Measurements from ENCODE around the gene ACP7.
"Not testable (repeated sequence)": the region's sequence is repeated elsewhere in the genome, so short reads cannot be mapped to it uniquely, and the experiment has no call there.

Gene ACP7

DNA sequence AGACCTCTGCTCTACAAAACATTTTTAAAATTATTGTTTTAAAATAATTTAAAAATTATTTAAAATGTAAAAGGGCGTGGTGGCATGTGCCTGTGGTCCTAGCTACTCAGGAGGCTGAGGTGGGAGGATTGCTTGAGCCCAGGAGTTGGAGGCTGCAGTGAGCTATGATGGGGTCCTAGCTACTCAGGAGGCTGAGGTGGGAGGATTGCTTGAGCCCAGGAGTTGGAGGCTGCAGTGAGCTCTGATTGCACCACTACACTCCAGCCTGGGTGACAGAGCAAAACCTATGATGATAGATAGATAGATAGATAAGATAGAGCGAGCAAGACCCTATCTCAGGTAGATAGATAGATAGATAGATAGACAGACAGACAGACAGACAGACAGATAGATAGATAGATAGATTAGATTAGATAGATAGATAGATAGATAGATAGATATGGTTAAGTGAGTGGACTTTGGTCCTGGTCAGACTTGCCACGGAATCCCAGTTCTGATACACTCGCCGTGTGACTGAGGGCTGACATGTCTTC, 59.7 kb downstream of the ACP7 start:
- H3K4me3 ChIP-seq (ENCODE audit: low read depth, low read length); H3K27me3 ChIP-seq (ENCODE audit: control insufficient read depth, insufficient read depth, low read length); H3K9me3 ChIP-seq (ENCODE audit: control insufficient read depth, insufficient read depth, low read length); H3K9ac ChIP-seq (ENCODE audit: low read depth, low read length); H3K36me3 ChIP-seq (ENCODE audit: control insufficient read depth, insufficient read depth, low read length): not testable (repeated sequence)
- H3K4me1 ChIP-seq (ENCODE audit: control insufficient read depth, insufficient read depth, low read length), result peaks cover 68% of the 10 kb centered on the region
- H3K27ac ChIP-seq (ENCODE audit: low read depth, low read length), result peak overlapping the region; percentile 22

DNA sequence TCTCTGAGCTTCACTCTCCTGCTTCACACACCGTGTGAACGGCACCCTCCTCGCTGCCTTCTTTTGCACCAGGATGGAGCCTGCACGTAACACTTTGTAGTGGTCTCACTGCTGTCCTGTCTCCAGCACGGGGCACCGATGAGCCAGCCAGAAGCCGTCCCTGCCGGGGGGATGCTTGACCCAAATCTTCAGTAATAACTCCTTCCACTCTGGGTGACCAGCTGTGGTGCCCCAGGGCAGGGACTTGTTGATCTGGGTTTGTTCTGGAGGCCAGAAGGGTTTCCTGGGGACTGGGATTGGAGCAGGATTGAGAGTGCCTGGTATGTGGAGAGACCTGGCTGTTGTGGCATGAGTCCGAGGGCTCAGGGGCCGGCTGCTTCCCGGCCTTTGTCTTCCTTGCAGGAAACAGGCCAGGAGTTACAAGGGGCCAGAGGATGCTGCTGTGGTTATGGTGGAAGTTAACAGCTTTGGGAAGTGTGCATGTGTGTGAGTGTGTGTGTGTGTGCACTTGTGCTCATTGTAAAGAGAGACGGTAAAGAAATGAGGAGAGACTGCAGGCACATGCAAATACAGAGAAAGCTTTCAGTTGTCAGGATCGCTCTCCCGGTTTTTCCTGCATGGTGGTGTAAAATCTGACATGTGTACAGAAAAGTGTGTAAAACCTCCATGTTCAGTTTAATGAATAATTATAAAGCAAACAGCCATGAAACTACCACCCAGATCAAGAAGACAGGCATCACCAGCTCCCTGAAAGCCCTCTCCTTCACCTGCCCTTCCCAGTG, 60.3 kb downstream of the ACP7 start:
- peaks cover 3% of the 10 kb centered on the region; the same call in 1 of the 2 replicates for H3K9me3 ChIP-seq (ENCODE audit: control insufficient read depth, insufficient read depth, low read length)
- H3K27ac ChIP-seq (ENCODE audit: low read depth, low read length), result peak overlapping the region; percentile 22
- no peaks in the 10 kb centered on the region for H3K27me3 ChIP-seq (ENCODE audit: control insufficient read depth, insufficient read depth, low read length)
- peaks cover 62% of the 10 kb centered on the region for H3K4me1 ChIP-seq (ENCODE audit: control insufficient read depth, insufficient read depth, low read length)
- no peaks in the 10 kb centered on the region for H3K36me3 ChIP-seq (ENCODE audit: control insufficient read depth, insufficient read depth, low read length)
- no peak overlapping the region for H3K4me3 ChIP-seq (ENCODE audit: low read depth, low read length)
- no peak overlapping the region for H3K9ac ChIP-seq (ENCODE audit: low read depth, low read length)

DNA sequence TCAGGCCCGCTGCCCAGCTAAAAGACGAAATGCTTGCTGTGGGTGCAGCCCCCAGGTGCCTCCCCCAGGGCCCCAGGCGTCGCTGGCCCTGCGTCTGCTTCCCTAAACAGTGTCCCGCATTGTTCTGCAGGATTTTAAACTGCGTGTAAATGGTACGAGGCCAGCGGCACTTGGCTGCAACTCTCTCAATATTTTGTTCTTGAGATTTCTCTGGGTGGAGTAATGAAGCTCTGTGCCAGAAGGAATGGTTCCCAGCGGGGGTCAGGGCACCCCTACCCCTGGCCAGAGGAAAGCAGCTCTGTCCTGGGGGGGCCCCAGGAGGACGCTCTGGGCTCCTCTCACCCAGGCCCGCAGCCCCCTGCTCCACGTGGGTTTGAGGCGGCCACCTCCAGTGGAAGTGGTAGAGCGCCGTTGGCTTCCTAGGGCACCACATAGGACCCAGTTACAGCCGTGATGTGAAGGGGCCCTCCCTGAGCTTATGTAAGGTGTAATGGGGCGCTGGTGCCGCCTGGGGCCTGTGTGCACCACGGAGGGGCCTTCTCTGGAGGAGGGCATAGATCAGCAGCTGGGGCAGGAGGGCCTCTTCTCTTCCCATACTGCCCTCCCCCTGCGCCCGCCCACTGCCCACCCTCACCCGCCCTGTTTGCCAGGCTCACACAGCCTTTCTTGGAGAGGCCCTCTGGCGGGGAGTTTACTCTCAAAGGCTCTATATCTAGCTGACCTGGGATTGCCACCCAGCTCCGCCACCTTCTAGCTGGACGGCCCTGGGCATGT, 61.2 kb downstream of the ACP7 start:
- Histone ChIP-seq H3K4me1 (ENCODE audit: control insufficient read depth, insufficient read depth, low read length) (peaks cover 53% of the 10 kb centered on the region), H3K27me3 (ENCODE audit: control insufficient read depth, insufficient read depth, low read length) (no peaks in the 10 kb centered on the region), H3K9me3 (ENCODE audit: control insufficient read depth, insufficient read depth, low read length) (peaks cover 3% of the 10 kb centered on the region; the same call in 1 of the 2 replicates), H3K4me3 (ENCODE audit: low read depth, low read length) (no peak overlapping the region), H3K36me3 (ENCODE audit: control insufficient read depth, insufficient read depth, low read length) (no peaks in the 10 kb centered on the region), H3K27ac (ENCODE audit: low read depth, low read length) (peak overlapping the region; percentile 22), H3K9ac (ENCODE audit: low read depth, low read length) (no peak overlapping the region)

DNA sequence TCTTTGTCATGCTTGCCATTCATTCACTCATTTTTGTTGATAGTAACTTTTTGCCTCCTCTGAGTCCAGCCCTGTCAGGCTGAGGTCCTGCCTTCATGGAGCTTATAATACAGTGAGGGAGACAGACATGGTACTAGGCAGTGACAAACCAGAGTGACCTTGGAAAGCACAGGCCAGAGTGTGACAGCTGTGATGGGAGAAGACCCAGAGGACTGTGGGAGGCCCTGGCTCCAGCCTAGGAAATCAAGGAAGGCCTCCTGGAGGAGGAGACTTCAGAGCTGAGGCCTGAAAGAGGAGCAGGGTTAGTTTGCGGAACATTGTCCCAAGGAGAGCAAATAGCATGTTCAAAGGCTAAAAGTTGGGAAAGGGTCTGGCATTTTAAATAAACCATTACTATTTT, 61.9 kb downstream of the ACP7 start:
- no peak overlapping the region for H3K9ac ChIP-seq (ENCODE audit: low read depth, low read length)
- no peak overlapping the region for H3K27ac ChIP-seq (ENCODE audit: low read depth, low read length)
- peaks cover 3% of the 10 kb centered on the region; the same call in 1 of the 2 replicates for H3K9me3 ChIP-seq (ENCODE audit: control insufficient read depth, insufficient read depth, low read length)
- peaks cover 46% of the 10 kb centered on the region for H3K4me1 ChIP-seq (ENCODE audit: control insufficient read depth, insufficient read depth, low read length)
- no peaks in the 10 kb centered on the region for H3K36me3 ChIP-seq (ENCODE audit: control insufficient read depth, insufficient read depth, low read length)
- no peaks in the 10 kb centered on the region for H3K27me3 ChIP-seq (ENCODE audit: control insufficient read depth, insufficient read depth, low read length)
- no peak overlapping the region for H3K4me3 ChIP-seq (ENCODE audit: low read depth, low read length)

DNA sequence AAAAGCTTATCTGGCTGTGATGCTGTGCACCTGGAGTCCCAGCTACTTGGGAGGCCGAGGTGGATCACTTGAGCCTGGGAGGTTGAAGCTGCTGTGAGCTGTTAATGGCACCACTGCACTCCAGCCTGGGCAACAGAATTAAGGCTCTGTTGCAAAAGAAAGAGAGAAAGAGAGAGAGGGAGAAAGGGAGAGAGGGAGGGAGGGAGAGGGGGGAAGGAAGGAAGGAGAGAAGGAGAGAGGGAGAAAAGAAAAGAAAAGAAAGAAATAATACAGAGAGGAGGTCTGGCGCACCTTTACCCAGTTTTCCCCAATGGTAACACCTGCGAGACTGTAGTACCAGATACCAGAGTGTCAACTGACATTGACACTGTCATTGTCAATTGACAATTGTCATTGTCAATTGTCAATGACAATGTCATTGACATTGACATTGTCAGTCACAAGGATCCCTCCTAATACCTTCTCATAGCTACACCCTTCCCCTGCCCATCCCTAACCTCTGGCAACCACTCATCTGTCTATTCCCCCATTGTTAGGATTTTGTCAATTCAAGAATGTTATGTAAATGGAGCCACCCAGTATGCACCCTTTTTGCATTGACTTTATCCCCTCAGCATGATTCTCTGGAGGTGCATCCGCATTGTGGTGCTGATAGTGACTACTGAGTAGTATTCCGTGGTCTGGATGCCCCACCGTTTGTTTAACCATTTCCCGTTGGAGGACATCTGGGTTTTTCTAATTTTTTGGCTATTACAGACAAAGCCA, 62.7 kb downstream of the ACP7 start:
- Histone ChIP-seq H3K36me3 (ENCODE audit: control insufficient read depth, insufficient read depth, low read length) (no peaks in the 10 kb centered on the region), H3K27me3 (ENCODE audit: control insufficient read depth, insufficient read depth, low read length) (no peaks in the 10 kb centered on the region), H3K27ac (ENCODE audit: low read depth, low read length) (peak overlapping the region; percentile 68), H3K9ac (ENCODE audit: low read depth, low read length) (no peak overlapping the region), H3K4me3 (ENCODE audit: low read depth, low read length) (no peak overlapping the region; the same call in 1 of the 2 replicates), H3K4me1 (ENCODE audit: control insufficient read depth, insufficient read depth, low read length) (peaks cover 45% of the 10 kb centered on the region), H3K9me3 (ENCODE audit: control insufficient read depth, insufficient read depth, low read length) (peaks cover 3% of the 10 kb centered on the region; the same call in 1 of the 2 replicates)

DNA sequence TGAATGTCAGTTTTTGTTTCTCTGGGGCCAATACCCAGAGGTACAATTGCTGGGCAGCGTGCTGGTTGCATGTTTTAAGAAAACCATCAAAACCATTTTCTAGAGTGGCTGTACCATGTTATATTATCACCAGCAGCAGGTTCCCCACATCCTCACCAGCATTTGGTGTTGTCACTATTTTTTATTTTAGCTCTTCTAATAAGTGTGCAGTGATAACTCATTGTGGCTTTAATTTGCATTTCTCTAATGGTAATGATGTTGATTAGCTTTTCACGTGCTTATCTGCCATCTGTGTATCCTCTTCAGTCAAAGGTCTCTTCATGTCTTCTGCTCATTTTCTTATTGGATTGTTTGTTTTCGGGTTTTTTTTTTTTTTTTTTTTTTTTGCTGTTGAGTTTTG, 63.3 kb downstream of the ACP7 start:
- Histone ChIP-seq H3K9me3 (ENCODE audit: control insufficient read depth, insufficient read depth, low read length) (peaks cover 3% of the 10 kb centered on the region; the same call in 1 of the 2 replicates), H3K36me3 (ENCODE audit: control insufficient read depth, insufficient read depth, low read length) (no peaks in the 10 kb centered on the region), H3K4me3 (ENCODE audit: low read depth, low read length) (no peak overlapping the region; the same call in 1 of the 2 replicates), H3K9ac (ENCODE audit: low read depth, low read length) (no peak overlapping the region), H3K4me1 (ENCODE audit: control insufficient read depth, insufficient read depth, low read length) (peaks cover 39% of the 10 kb centered on the region), H3K27me3 (ENCODE audit: control insufficient read depth, insufficient read depth, low read length) (no peaks in the 10 kb centered on the region), H3K27ac (ENCODE audit: low read depth, low read length) (peak overlapping the region; percentile 63)

DNA sequence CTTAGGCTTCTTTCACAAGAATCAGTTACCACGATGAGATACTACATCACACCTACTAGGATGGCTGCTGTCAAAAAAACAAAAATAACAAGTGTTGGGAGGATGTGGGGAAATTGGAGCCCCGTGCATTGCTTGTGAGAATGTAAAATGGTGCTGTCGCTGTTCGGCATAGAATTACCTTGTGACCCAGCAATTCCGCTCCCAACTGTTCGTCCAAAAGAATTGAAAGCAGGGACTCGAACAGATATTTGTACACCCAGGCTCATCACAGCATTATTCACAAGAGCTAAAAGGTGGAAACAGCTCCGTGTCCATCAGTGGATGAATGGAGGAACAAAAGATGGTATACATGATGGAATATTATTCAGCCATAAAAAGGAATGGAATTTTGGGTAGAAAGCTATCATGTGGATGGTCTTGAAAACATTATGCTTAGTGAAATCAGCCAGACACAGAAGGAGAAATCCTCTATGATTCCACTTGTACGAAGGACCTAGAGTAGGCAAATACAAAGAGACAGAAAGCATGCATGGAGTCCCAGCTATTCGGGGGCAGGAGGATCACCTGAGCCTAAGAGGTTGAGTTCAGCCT, 64.9 kb downstream of the ACP7 start:
- H3K27ac ChIP-seq (ENCODE audit: low read depth, low read length), result no peak overlapping the region
- H3K27me3 ChIP-seq (ENCODE audit: control insufficient read depth, insufficient read depth, low read length), result no peaks in the 10 kb centered on the region
- no peak overlapping the region for H3K9ac ChIP-seq (ENCODE audit: low read depth, low read length)
- peaks cover 3% of the 10 kb centered on the region; the same call in 1 of the 2 replicates for H3K9me3 ChIP-seq (ENCODE audit: control insufficient read depth, insufficient read depth, low read length)
- peaks cover 37% of the 10 kb centered on the region for H3K4me1 ChIP-seq (ENCODE audit: control insufficient read depth, insufficient read depth, low read length)
- no peaks in the 10 kb centered on the region for H3K36me3 ChIP-seq (ENCODE audit: control insufficient read depth, insufficient read depth, low read length)
- H3K4me3 ChIP-seq (ENCODE audit: low read depth, low read length), result no peak overlapping the region

DNA sequence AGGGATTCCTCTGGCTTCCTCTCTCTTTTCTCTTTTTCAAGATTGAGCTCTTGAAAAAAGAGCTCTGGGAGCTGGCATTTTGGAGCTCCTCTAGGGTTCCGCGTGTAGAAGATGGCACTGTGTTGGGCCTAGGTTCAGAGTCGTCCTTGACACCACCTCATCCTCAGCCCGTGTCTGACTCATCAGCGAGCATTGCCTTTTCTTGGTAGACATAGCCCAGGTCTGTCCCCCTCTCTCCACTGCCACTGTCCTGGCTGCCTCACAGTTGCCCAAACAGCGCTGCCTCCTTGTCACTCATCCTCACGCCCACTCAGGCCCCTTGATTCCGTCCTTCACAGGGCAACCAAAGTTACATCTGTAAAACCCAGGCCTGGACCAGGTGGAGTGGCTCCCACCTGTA, 66.1 kb downstream of the ACP7 start:
- Histone ChIP-seq H3K36me3 (ENCODE audit: control insufficient read depth, insufficient read depth, low read length) (no peaks in the 10 kb centered on the region), H3K4me1 (ENCODE audit: control insufficient read depth, insufficient read depth, low read length) (peaks cover 37% of the 10 kb centered on the region), H3K9me3 (ENCODE audit: control insufficient read depth, insufficient read depth, low read length) (peaks cover 3% of the 10 kb centered on the region; the same call in 1 of the 2 replicates), H3K27me3 (ENCODE audit: control insufficient read depth, insufficient read depth, low read length) (no peaks in the 10 kb centered on the region), H3K27ac (ENCODE audit: low read depth, low read length) (no peak overlapping the region), H3K4me3 (ENCODE audit: low read depth, low read length) (no peak overlapping the region), H3K9ac (ENCODE audit: low read depth, low read length) (no peak overlapping the region)

DNA sequence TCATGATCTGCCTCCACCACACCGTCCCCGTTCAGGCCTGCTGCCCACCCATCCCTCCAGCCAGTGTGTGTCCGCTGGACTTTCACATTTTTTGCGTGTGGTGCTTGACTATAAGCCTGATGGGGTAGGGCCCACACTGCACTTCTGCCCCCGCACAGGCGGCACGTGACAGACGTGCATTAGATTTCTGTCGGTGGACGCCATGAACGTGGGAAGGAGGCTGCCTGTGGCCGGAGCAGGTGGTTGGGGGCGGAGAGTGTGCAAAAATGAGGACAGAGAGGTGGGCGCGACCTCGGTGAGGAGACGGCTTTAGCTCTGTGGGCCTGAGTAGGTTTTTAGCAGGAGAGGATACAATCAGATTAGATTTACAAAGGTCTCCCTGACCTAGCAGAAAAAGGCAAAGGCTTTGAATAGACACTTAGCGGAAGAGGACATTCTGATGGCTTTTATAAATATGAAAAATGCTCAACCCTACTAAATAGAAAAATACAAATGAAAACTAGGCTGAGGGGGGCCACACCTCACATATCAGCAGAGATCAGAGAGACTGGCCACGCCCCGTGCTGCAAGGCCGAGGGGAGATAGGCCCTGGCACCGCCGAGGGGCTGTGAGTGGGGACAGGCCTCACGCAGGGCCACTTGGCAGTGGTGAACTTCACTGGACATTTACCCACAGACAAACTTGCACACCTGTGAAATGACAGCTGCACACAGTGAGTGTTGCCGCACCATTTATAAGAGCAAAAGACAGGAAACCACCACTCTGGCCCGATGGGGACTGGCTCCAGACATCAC, 66.8 kb downstream of the ACP7 start:
- Histone ChIP-seq H3K27me3 (ENCODE audit: control insufficient read depth, insufficient read depth, low read length) (no peaks in the 10 kb centered on the region), H3K4me3 (ENCODE audit: low read depth, low read length) (no peak overlapping the region), H3K9ac (ENCODE audit: low read depth, low read length) (no peak overlapping the region), H3K9me3 (ENCODE audit: control insufficient read depth, insufficient read depth, low read length) (peaks cover 3% of the 10 kb centered on the region; the same call in 1 of the 2 replicates), H3K4me1 (ENCODE audit: control insufficient read depth, insufficient read depth, low read length) (peaks cover 38% of the 10 kb centered on the region), H3K36me3 (ENCODE audit: control insufficient read depth, insufficient read depth, low read length) (no peaks in the 10 kb centered on the region; the same call in 1 of the 2 replicates), H3K27ac (ENCODE audit: low read depth, low read length) (no peak overlapping the region)

DNA sequence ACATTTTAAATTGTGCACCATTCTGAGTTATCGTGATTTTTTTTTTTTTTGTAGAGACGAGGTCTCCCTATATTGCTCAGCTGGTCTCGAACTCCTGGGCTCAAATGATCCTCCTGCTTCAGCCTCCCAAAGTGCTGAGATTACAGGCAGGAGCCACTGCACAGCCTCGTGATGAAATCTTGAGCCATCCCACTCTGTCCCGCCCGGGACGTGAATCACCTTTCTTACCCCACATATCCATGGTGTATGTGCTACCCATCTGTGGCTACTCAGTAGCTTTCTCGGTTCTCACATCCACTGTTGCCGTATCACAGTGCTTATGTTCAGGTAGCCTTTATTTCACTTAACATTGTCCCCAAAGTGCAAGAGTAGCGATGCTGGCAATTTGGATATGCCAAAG, 67.9 kb downstream of the ACP7 start:
- H3K4me1 ChIP-seq (ENCODE audit: control insufficient read depth, insufficient read depth, low read length), result peaks cover 31% of the 10 kb centered on the region
- H3K4me3 ChIP-seq (ENCODE audit: low read depth, low read length), result no peak overlapping the region
- no peaks in the 10 kb centered on the region; the same call in 1 of the 2 replicates for H3K36me3 ChIP-seq (ENCODE audit: control insufficient read depth, insufficient read depth, low read length)
- no peaks in the 10 kb centered on the region for H3K27me3 ChIP-seq (ENCODE audit: control insufficient read depth, insufficient read depth, low read length)
- H3K27ac ChIP-seq (ENCODE audit: low read depth, low read length), result no peak overlapping the region
- H3K9me3 ChIP-seq (ENCODE audit: control insufficient read depth, insufficient read depth, low read length), result peaks cover 3% of the 10 kb centered on the region; the same call in 1 of the 2 replicates
- H3K9ac ChIP-seq (ENCODE audit: low read depth, low read length), result no peak overlapping the region
